GM12874 (cell line): ENCODE measurements around the gene MX2.

Source experiments
- TF ChIP-seq, protein P1 (sequence below): IDR thresholded peaks from 2 replicates; pipeline ENCODE4 v1.5.1; 2011; ENCODE audit warnings: low read depth, mild to moderate bottlenecking, control low read depth, low read length, moderate library complexity; ENCODE audit not compliant: insufficient read depth

MX2 gene

DNA sequence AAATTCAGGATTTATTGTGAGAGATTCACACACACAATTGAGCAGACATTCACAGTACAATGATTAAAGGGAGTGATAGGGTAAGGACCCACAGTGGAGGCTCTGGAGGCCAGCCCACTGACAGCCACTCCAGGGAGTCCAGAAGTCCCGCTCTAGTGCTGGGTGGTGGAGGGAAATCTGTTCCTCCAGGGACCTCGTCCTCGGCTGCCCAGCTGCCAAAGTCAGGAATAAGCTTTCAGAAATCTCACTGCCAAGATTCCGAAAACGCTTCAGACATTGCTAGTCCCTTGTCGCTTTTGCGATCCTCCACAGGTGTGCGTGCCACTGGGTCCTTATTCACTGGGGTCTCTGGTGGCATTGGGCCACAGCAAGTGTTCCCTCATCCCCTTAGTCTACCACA lies 66.5 kb downstream of the MX2 start:
- TF ChIP-seq, protein P1, sequence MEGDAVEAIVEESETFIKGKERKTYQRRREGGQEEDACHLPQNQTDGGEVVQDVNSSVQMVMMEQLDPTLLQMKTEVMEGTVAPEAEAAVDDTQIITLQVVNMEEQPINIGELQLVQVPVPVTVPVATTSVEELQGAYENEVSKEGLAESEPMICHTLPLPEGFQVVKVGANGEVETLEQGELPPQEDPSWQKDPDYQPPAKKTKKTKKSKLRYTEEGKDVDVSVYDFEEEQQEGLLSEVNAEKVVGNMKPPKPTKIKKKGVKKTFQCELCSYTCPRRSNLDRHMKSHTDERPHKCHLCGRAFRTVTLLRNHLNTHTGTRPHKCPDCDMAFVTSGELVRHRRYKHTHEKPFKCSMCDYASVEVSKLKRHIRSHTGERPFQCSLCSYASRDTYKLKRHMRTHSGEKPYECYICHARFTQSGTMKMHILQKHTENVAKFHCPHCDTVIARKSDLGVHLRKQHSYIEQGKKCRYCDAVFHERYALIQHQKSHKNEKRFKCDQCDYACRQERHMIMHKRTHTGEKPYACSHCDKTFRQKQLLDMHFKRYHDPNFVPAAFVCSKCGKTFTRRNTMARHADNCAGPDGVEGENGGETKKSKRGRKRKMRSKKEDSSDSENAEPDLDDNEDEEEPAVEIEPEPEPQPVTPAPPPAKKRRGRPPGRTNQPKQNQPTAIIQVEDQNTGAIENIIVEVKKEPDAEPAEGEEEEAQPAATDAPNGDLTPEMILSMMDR: no peak

GRCh38 chr21:41428847-41429246 lies 67.0 kb downstream of the MX2 start:
- TF ChIP-seq, protein P1: no peak

- TF ChIP-seq, protein P1: no peak
Measured at GRCh38 chr21:41429305-41429704, 67.5 kb downstream of the MX2 start.

GRCh38 chr21:41429925-41430491 lies 68.2 kb downstream of the MX2 start:
- TF ChIP-seq, protein P1: no peak

DNA sequence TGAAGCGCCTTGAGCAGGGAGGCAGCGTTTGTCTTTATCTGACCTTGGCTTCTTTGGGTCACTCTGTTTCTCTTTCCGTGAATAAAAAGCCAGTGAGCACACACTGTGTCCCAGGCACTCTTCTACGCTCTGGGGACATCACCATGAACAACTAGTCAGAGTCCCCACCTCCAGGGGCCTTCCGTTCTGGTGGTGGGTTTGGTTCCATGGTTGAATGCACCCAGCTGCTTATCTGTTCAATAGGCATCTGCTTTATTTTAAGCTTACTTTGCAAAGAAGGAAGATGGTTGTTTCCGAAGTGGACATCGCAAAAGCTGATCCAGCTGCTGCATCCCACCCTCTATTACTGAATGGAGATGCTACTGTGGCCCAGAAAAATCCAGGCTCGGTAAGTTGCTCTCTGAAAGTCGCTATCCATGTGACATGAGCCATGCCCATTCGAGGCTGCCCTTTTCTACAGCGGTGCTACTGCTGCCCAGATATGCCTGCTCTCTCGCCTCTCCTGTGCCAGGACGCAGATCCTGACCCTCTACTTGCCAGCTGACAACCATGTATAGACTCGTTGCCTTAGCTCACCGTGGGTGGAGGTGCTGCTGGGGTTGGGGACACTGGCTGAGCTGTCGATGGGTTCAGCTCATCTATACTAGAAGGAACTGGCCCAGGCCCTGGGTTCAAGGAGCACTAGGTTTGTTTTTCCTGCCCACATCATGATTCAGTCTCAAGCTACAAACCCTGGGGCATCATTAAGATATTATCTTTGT lies 70.1 kb downstream of the MX2 start:
- TF ChIP-seq, protein P1: no peak

GRCh38 chr21:41432562-41433460 lies 71.0 kb downstream of the MX2 start:
- TF ChIP-seq, protein P1: no peak

DNA sequence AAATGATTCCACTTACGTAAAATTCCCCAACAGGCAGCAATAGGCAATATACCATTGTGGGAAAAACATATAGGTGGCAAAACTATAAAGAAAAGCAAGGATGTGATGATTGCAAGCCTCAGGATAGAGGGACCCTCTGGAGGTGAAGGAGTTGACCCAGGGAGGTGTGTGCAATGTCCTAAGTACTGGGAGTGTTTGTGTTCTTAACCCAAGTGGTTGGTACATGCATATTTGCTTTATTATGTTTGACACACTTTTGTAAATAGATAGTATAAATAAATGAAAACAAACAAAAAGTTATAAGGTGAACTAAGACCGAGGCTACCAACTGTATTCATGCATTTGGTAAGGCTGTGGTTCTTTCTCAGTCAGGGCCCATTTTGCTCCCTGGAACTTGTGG lies 71.7 kb downstream of the MX2 start:
- TF ChIP-seq, protein P1: no peak
